22Rv1 (cell line): ENCODE measurements around the gene PBX1.

Experiments
- ZFX ChIP-seq: fragments of 450-650 bp; IDR thresholded peaks from 2 replicates; pipeline ENCODE4 v1.6.1; 2017; ENCODE audit warnings: antibody characterized with exemption, borderline replicate concordance
- TF ChIP-seq, protein P1 (sequence below): fragments of 450-650 bp; IDR thresholded peaks from 2 replicates; pipeline ENCODE4 v1.5.1; 2017; ENCODE audit warnings: mild to moderate bottlenecking

GRCh38 chr1:164843743-164844500 is 284.9 kb downstream of the PBX1 start:
- TF ChIP-seq, protein P1, sequence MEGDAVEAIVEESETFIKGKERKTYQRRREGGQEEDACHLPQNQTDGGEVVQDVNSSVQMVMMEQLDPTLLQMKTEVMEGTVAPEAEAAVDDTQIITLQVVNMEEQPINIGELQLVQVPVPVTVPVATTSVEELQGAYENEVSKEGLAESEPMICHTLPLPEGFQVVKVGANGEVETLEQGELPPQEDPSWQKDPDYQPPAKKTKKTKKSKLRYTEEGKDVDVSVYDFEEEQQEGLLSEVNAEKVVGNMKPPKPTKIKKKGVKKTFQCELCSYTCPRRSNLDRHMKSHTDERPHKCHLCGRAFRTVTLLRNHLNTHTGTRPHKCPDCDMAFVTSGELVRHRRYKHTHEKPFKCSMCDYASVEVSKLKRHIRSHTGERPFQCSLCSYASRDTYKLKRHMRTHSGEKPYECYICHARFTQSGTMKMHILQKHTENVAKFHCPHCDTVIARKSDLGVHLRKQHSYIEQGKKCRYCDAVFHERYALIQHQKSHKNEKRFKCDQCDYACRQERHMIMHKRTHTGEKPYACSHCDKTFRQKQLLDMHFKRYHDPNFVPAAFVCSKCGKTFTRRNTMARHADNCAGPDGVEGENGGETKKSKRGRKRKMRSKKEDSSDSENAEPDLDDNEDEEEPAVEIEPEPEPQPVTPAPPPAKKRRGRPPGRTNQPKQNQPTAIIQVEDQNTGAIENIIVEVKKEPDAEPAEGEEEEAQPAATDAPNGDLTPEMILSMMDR = no peak
- no peak for TF ChIP-seq ZFX
